ENCODE measurements around the gene ESRRG. TPM values are rescaled to one million over a fixed set of nuclear protein-coding genes. Genes with fewer than 3 reads are reported as not detected.

ESRRG gene
- total and polyA plus RNA-seq, 2 donors (not counting 1 experiment from before 2014, with no cell fraction given): 0.06 TPM; not detected in 1

GRCh38 chr1:216542741-216543140 is 180.5 kb downstream of the ESRRG start:
- H3K9me3 ChIP-seq (ENCODE audit: control extremely low read depth in 1 of 3, control insufficient read depth in 2 of 3, insufficient read depth in 1 of 3, low read length in 2 of 3): no peaks in the 10 kb centered on the region
- no peak overlapping the region for H2AFZ ChIP-seq (ENCODE audit: insufficient read depth, low read depth, low read length, poor library complexity, severe bottlenecking)
- Mint-ChIP-seq H3K4me3 (no peak overlapping the region), H3K27me3 (no peaks in the 10 kb centered on the region), H3K9me3 (ENCODE audit: insufficient read depth) (no peaks in the 10 kb centered on the region), H3K4me1 (no peaks in the 10 kb centered on the region), H3K27ac (no peak overlapping the region)
- H3K27me3 ChIP-seq (replicated peaks in 1 of 4; ENCODE audit: control extremely low read depth in 1 of 4, control insufficient read depth in 3 of 4, insufficient read depth in 4 of 4, low read length in 3 of 4): no peaks in the 10 kb centered on the region
- DNase-seq (no peak), ATAC-seq (ENCODE audit: low read depth) (no peak)
- H3K4me2 ChIP-seq (replicated peaks; ENCODE audit: low read depth, low read length, poor library complexity, severe bottlenecking): no peak overlapping the region
- no peak overlapping the region for H3K4me3 ChIP-seq (ENCODE audit: control extremely low read depth in 1 of 5, extremely low read depth in 1 of 5, insufficient read depth in 1 of 5, low read depth in 2 of 5, low read length in 4 of 5)
- H3K36me3 ChIP-seq (replicated peaks in 1 of 2; ENCODE audit: control extremely low read depth in 1 of 2, control insufficient read depth in 1 of 2, extremely low read depth in 1 of 2, insufficient read depth in 2 of 2, low read length in 1 of 2): no peaks in the 10 kb centered on the region
- intact Hi-C loops (cut with micrococcal nuclease): no loop called here
- WGBS (ENCODE audit: insufficient coverage): no CpG with 5 or more reads among the region's 2 CpGs
- H4K20me1 ChIP-seq (ENCODE audit: control insufficient read depth, insufficient read depth, low read length, poor library complexity, severe bottlenecking): no peaks in the 10 kb centered on the region
- no peaks in the 10 kb centered on the region for H3K79me2 ChIP-seq (ENCODE audit: control insufficient read depth, insufficient read depth, low read length)
- H3K27ac ChIP-seq (ENCODE audit: low read length in 2 of 2): no peak overlapping the region
- no peaks in the 10 kb centered on the region for H3K4me1 ChIP-seq (ENCODE audit: control insufficient read depth in 2 of 2, insufficient read depth in 2 of 2, low read length in 2 of 2)
- H3K9ac ChIP-seq (ENCODE audit: low read length): no peak overlapping the region
- ChIA-PET POLR2A (no interaction called here), CTCF (no interaction called here)
- TF ChIP-seq EZH2 (IDR thresholded peaks at IDR 0.05; ENCODE audit: borderline replicate concordance, insufficient read depth, low read depth, low read length, poor library complexity, severe bottlenecking): no peak
- no peak for TF ChIP-seq CTCF (IDR thresholded peaks at IDR 0.05)

GRCh38 chr1:216542263-216542662 is 181.0 kb downstream of the ESRRG start:
- H2AFZ ChIP-seq (ENCODE audit: insufficient read depth, low read depth, low read length, poor library complexity, severe bottlenecking): no peak overlapping the region
- ATAC-seq (ENCODE audit: low read depth) (no peak), DNase-seq (no peak)
- ChIA-PET CTCF (no interaction called here), POLR2A (no interaction called here)
- no peak overlapping the region for H3K27ac ChIP-seq (ENCODE audit: low read length in 2 of 2)
- H3K4me1 ChIP-seq (ENCODE audit: control insufficient read depth in 2 of 2, insufficient read depth in 2 of 2, low read length in 2 of 2): no peaks in the 10 kb centered on the region
- H3K79me2 ChIP-seq (ENCODE audit: control insufficient read depth, insufficient read depth, low read length): no peaks in the 10 kb centered on the region
- Mint-ChIP-seq H3K27ac (no peak overlapping the region), H3K4me1 (no peaks in the 10 kb centered on the region), H3K9me3 (ENCODE audit: insufficient read depth) (no peaks in the 10 kb centered on the region), H3K4me3 (no peak overlapping the region), H3K27me3 (no peaks in the 10 kb centered on the region)
- H3K4me3 ChIP-seq (ENCODE audit: control extremely low read depth in 1 of 5, extremely low read depth in 1 of 5, insufficient read depth in 1 of 5, low read depth in 2 of 5, low read length in 4 of 5): no peak overlapping the region
- H3K4me2 ChIP-seq (replicated peaks; ENCODE audit: low read depth, low read length, poor library complexity, severe bottlenecking): no peak overlapping the region
- no peaks in the 10 kb centered on the region for H3K36me3 ChIP-seq (replicated peaks in 1 of 2; ENCODE audit: control extremely low read depth in 1 of 2, control insufficient read depth in 1 of 2, extremely low read depth in 1 of 2, insufficient read depth in 2 of 2, low read length in 1 of 2)
- no peak overlapping the region for H3K9ac ChIP-seq (ENCODE audit: low read length)
- H4K20me1 ChIP-seq (ENCODE audit: control insufficient read depth, insufficient read depth, low read length, poor library complexity, severe bottlenecking): no peaks in the 10 kb centered on the region
- no CpG with 5 or more reads among the region's 1 CpG for WGBS (ENCODE audit: insufficient coverage)
- intact Hi-C loops (cut with micrococcal nuclease): no loop called here
- no peaks in the 10 kb centered on the region for H3K27me3 ChIP-seq (replicated peaks in 1 of 4; ENCODE audit: control extremely low read depth in 1 of 4, control insufficient read depth in 3 of 4, insufficient read depth in 4 of 4, low read length in 3 of 4)
- no peak for TF ChIP-seq EZH2 (IDR thresholded peaks at IDR 0.05; ENCODE audit: borderline replicate concordance, insufficient read depth, low read depth, low read length, poor library complexity, severe bottlenecking)
- H3K9me3 ChIP-seq (ENCODE audit: control extremely low read depth in 1 of 3, control insufficient read depth in 2 of 3, insufficient read depth in 1 of 3, low read length in 2 of 3): no peaks in the 10 kb centered on the region
